Activated CD8-positive, alpha-beta T cell treated with anti-CD3 and anti-CD28 coated beads for 36 hours (primary cell): ENCODE measurements around the gene NTMT1. TPM values are rescaled to one million over a fixed set of nuclear protein-coding genes. Genes with fewer than 3 reads are reported as not detected.

Experiments
- ATAC-seq: fragments of 200-7000 bp; cut with Tn5 transposase; one replicate; pipeline ENCODE4 v1.10.0; 2021; ENCODE audit warnings: mild to moderate bottlenecking, moderate library complexity
- CTCF ChIA-PET: fragments of 350-600 bp; sonication (Branson Sonifier 250); formaldehyde crosslinking; loops from one replicate; lab custom pipeline; 2021; ENCODE audit warnings: antibody characterized with exemption; lab: Charles Lee
- POLR2A ChIA-PET: fragments of 350-600 bp; sonication (Branson Sonifier 250); formaldehyde crosslinking; loops from one replicate; lab custom pipeline; 2021; ENCODE audit warnings: antibody characterized with exemption; lab: Charles Lee
- DNase-seq: peaks from one replicate; pipeline ENCODE4 v3.0.0-alpha.2; 2020
- H3K27ac Mint-ChIP-seq: one replicate; pipeline ENCODE4 v1.8.0; 2021; ENCODE audit warnings: mild to moderate bottlenecking, mixed read lengths
- H3K27me3 Mint-ChIP-seq: one replicate; pipeline ENCODE4 v1.8.0; 2021; ENCODE audit warnings: mixed read lengths
- H3K36me3 Mint-ChIP-seq: one replicate; pipeline ENCODE4 v1.8.0; 2021; ENCODE audit warnings: low read depth, mixed read lengths
- H3K4me1 Mint-ChIP-seq: one replicate; pipeline ENCODE4 v1.8.0; 2021; ENCODE audit warnings: low read depth, mixed read lengths
- H3K4me3 Mint-ChIP-seq: one replicate; pipeline ENCODE4 v1.8.0; 2021; ENCODE audit warnings: mild to moderate bottlenecking, moderate library complexity, mixed read lengths
- H3K9me3 Mint-ChIP-seq: one replicate; pipeline ENCODE4 v1.8.0; 2021; ENCODE audit warnings: mixed read lengths
- CTCF ChIP-seq: fragments of 200-600 bp; IDR thresholded peaks from one replicate; pipeline ENCODE4 v1.8.0; 2022; ENCODE audit warnings: antibody characterized with exemption, mild to moderate bottlenecking
- intact Hi-C: fragments of 100-400 bp; cut with micrococcal nuclease; formaldehyde crosslinking; loops from one replicate; pipeline ENCODE4 v1.10.0; 2022
- total RNA-seq, 2 experiments: library from RNA; stranded (reverse); gene quantifications; one replicate each; pipeline ENCODE4 v1.2.3, GENCODE V29; 2021

Gene NTMT1
- total RNA-seq, 2 experiments from 2014 or later = 69.5 to 74.4 TPM

GRCh38 chr9:129602598-129603415 lies 23.2 kb upstream of the NTMT1 start:
- no peaks in the 10 kb centered on the region for H3K36me3 Mint-ChIP-seq
- intact Hi-C loops = loop anchor here (10.0 kb wide), 2 partner anchors 118 to 278 kb away; no protein-coding TSS in a partner anchor

GRCh38 chr9:129604056-129604765 lies 21.8 kb upstream of the NTMT1 start:
- H3K4me1 Mint-ChIP-seq = peaks cover 32% of the 10 kb centered on the region
- no peak for TF ChIP-seq CTCF
- no peaks in the 10 kb centered on the region for H3K36me3 Mint-ChIP-seq
- no peaks in the 10 kb centered on the region for H3K9me3 Mint-ChIP-seq
- ChIA-PET POLR2A (interaction anchor here (1.2 kb wide), 1 partner anchor 108 kb away, joined by 3 read pairs; no protein-coding TSS in a partner anchor), CTCF (interaction anchor here (0.6 to 4.1 kb wide), 5 partner anchors 20 to 478 kb away, joined by 3 to 31 read pairs (median 3); no protein-coding TSS in a partner anchor)
- ATAC-seq = no peak
- no peak for DNase-seq
- H3K4me3 Mint-ChIP-seq = no peak overlapping the region
- H3K27ac Mint-ChIP-seq = no peak overlapping the region
- intact Hi-C loops = loop anchor here (10.0 kb wide), 2 partner anchors 119 to 279 kb away; no protein-coding TSS in a partner anchor
- no peaks in the 10 kb centered on the region for H3K27me3 Mint-ChIP-seq

More at GRCh38 chr9:129602598-129603415, 23.2 kb upstream of the NTMT1 start:
- ChIA-PET POLR2A (no interaction called here), CTCF (no interaction called here)
- peaks cover 3% of the 10 kb centered on the region for H3K27me3 Mint-ChIP-seq
- no peaks in the 10 kb centered on the region for H3K9me3 Mint-ChIP-seq
- no peak for TF ChIP-seq CTCF
- no peak overlapping the region for H3K4me3 Mint-ChIP-seq
- H3K4me1 Mint-ChIP-seq = peaks cover 30% of the 10 kb centered on the region
- ATAC-seq (peak; percentile 45), DNase-seq (peak; percentile 47)
- no peak overlapping the region for H3K27ac Mint-ChIP-seq

GRCh38 chr9:129604766-129605163 lies 21.2 kb upstream of the NTMT1 start:
- Mint-ChIP-seq H3K4me3 (no peak overlapping the region), H3K27ac (no peak overlapping the region), H3K4me1 (peaks cover 35% of the 10 kb centered on the region), H3K27me3 (no peaks in the 10 kb centered on the region), H3K9me3 (no peaks in the 10 kb centered on the region), H3K36me3 (no peaks in the 10 kb centered on the region)
- DNase-seq (no peak), ATAC-seq (no peak)
- POLR2A ChIA-PET = interaction anchor here (1.2 kb wide), 1 partner anchor 108 kb away, joined by 3 read pairs; no protein-coding TSS in a partner anchor
- CTCF ChIA-PET = interaction anchor here (0.6 to 4.1 kb wide), 6 partner anchors 19 to 479 kb away, joined by 3 to 31 read pairs (median 3); no protein-coding TSS in a partner anchor
- TF ChIP-seq CTCF = no peak
- intact Hi-C loops = loop anchor here (10.0 kb wide), 2 partner anchors 120 to 280 kb away; no protein-coding TSS in a partner anchor

- no peak for TF ChIP-seq CTCF
- intact Hi-C loops = loop anchor here (10.0 kb wide), 2 partner anchors 122 to 282 kb away; no protein-coding TSS in a partner anchor
- H3K36me3 Mint-ChIP-seq = no peaks in the 10 kb centered on the region
- H3K9me3 Mint-ChIP-seq = no peaks in the 10 kb centered on the region
- H3K27me3 Mint-ChIP-seq = no peaks in the 10 kb centered on the region
- no peak overlapping the region for H3K4me3 Mint-ChIP-seq
- H3K4me1 Mint-ChIP-seq = peaks cover 44% of the 10 kb centered on the region
- H3K27ac Mint-ChIP-seq = no peak overlapping the region
- ATAC-seq = no peak
- no peak for DNase-seq
- CTCF ChIA-PET = interaction anchor here (1.1 to 4.1 kb wide), 8 partner anchors 18 to 475 kb away, joined by 3 to 31 read pairs (median 4); no protein-coding TSS in a partner anchor
- POLR2A ChIA-PET = interaction anchor here (0.6 to 1.5 kb wide), 4 partner anchors 10 to 37 kb away, joined by 3 to 5 read pairs (median 3); no protein-coding TSS in a partner anchor
Observed at GRCh38 chr9:129606161-129607026, 19.6 kb upstream of the NTMT1 start.
